DMS79 (cell line): ENCODE data around the gene OCA2.

Source experiments
- DNase-seq: peaks from one replicate; lab custom pipeline; 2025; lab: John Stamatoyannopoulos, UW

The OCA2 gene

GRCh38 chr15:28079313-28079969, 19.7 kb downstream of the OCA2 start:
- no peak for DNase-seq

GRCh38 chr15:28078191-28078719, 20.9 kb downstream of the OCA2 start:
- DNase-seq = no peak

GRCh38 chr15:28075573-28075972, 23.5 kb downstream of the OCA2 start:
- peak; percentile 36 for DNase-seq

- no peak for DNase-seq
These were observed 30.2 kb downstream of the OCA2 start for GRCh38 chr15:28068930-28069329.

- no peak for DNase-seq
These were observed 32.9 kb downstream of the OCA2 start for GRCh38 chr15:28066231-28066630.

GRCh38 chr15:28060005-28060404, 39.1 kb downstream of the OCA2 start:
- no peak for DNase-seq

GRCh38 chr15:28058082-28058481, 41.0 kb downstream of the OCA2 start:
- no peak for DNase-seq

GRCh38 chr15:28051955-28052633, 47.0 kb downstream of the OCA2 start:
- DNase-seq = no peak

- DNase-seq = no peak
These were observed 49.5 kb downstream of the OCA2 start for GRCh38 chr15:28049581-28049980.

GRCh38 chr15:28047277-28047676, 51.8 kb downstream of the OCA2 start:
- no peak for DNase-seq

GRCh38 chr15:28044121-28044672, 54.9 kb downstream of the OCA2 start:
- DNase-seq = no peak

GRCh38 chr15:28043691-28044091, 55.4 kb downstream of the OCA2 start:
- no peak for DNase-seq

- no peak for DNase-seq
These were observed 61.0 kb downstream of the OCA2 start for GRCh38 chr15:28037969-28038590.

- DNase-seq = no peak
These were observed 65.7 kb downstream of the OCA2 start for GRCh38 chr15:28033443-28033842.

GRCh38 chr15:28030801-28031200, 68.3 kb downstream of the OCA2 start:
- DNase-seq = no peak

- DNase-seq = no peak
These were observed 71.4 kb downstream of the OCA2 start for GRCh38 chr15:28027714-28028076.

- no peak for DNase-seq
These were observed 72.1 kb downstream of the OCA2 start for GRCh38 chr15:28026764-28027713.

- DNase-seq = no peak
These were observed 72.9 kb downstream of the OCA2 start for GRCh38 chr15:28026221-28026620.

- DNase-seq = no peak
These were observed 73.7 kb downstream of the OCA2 start for GRCh38 chr15:28025413-28025812.

- DNase-seq = no peak
These were observed 74.2 kb downstream of the OCA2 start for GRCh38 chr15:28024889-28025250.

- no peak for DNase-seq
These were observed 74.9 kb downstream of the OCA2 start for GRCh38 chr15:28023933-28024888.
